Left ventricle myocardium superior (tissue), 1 donor: ENCODE measurements around the gene SPO11. TPM values are rescaled to one million over a fixed set of nuclear protein-coding genes. Genes with fewer than 3 reads are reported as not detected.
"Not testable (repeated sequence)": the region's sequence is repeated elsewhere in the genome, so short reads cannot be mapped to it uniquely, and the experiment has no call there.

Source experiments
- ATAC-seq: fragments of 200-7000 bp; cut with Tn5 transposase; one replicate; pipeline ENCODE4 v1.9.1; 2020; ENCODE audit warnings: mild to moderate bottlenecking, moderate library complexity
- DNase-seq: peaks from one replicate; pipeline ENCODE4 v3.0.0-alpha.2; 2020
- intact Hi-C: fragments of 100-400 bp; cut with micrococcal nuclease; formaldehyde crosslinking; loops from one replicate; pipeline ENCODE4 v1.11.0; 2022
- total RNA-seq: library from RNA; stranded (reverse); fragmentation: NEBNext Ultra II Directional; extraction: Animal tissue kit (Norgen Biotek cat#: 25700); gene quantifications from one replicate; pipeline ENCODE4 v1.2.1, GENCODE V29; 2021
- donor health status: DM: no; HTN: yes; CAD: no; lungs with severe emphysema.

Gene SPO11
- total RNA-seq, 1 donor from 2014 or later: not detected

DNA sequence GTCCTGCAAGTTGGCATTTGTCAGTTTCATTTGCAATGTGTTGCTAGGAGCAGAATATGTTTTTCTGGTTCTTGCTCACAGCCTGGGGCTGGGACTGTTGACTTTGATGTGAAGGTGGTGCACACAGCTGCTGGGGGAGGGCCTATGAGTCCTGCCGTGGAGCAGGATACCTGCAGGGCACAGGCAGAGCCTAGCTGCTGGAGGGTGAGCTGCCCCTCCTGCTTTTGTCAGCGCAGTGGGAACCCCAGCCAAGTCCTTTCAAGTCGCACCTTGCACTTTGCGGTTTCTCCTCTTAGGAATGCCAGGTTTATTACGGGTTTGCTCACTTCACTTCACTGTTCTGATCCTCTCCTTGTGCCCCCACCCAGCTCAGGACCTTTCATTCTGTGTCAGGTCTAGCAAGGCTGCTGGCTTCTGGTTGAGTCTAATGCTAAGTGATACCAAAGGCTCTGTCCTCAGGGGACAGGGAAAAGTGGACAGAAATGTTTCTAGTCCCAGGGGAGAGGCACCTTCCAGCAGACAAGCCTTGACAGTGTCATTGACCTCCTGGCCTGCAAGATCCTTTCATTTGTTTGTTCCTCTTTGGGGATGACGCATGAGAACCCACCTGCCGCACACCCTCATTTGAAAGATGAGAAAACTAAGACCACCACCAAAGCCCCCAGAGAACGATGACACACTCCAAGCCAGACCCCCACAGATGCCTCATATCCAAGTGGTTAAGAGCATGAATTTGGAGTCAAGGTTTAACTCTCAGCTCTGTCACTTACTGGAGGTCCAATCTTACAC lies 2.7 kb upstream of the SPO11 start:
- DNase-seq: no peak
- intact Hi-C loops: no loop called here
- no peak for ATAC-seq

DNA sequence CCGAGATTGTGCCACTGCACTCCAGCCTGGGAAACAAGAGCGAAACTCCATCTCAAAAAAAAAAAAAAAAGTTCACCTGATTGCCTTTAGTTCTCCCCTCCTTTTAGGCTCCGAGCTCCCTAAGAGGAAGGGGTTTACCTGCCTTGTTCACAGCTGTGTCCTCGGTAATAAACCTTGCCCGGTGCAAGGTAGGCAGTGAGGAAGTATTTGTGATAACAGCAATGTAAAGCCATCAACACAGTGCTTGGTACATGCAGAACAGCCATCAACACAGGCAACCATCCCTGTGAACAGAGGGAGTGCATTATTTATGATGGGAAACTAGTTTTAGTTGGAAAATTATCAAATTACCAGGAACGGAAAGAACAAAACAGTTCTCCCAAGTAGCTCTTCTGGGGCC lies 1.8 kb upstream of the SPO11 start:
- intact Hi-C loops: no loop called here
- ATAC-seq (no peak), DNase-seq (no peak)

DNA sequence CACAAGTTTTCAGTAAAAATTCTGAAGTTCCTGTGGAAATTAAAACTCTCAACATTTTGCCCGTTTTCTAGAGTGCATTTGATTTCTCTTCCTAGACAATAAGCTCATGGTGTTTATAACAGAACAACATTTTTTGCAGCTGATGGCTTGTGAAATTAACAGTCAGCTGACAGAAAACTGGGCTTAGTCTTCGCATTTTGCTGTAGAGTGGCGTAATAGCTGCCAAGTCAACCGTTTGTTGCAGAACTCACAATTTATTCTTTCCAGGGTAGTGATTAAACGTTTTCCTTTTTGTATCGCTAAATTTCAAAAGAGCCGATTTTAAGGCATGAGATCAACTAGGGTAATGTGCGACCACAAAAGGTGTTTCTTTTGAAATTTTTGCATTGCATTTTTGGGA lies 1.4 kb downstream of the SPO11 start:
- DNase-seq (no peak), ATAC-seq (no peak)
- intact Hi-C loops: no loop called here

DNA sequence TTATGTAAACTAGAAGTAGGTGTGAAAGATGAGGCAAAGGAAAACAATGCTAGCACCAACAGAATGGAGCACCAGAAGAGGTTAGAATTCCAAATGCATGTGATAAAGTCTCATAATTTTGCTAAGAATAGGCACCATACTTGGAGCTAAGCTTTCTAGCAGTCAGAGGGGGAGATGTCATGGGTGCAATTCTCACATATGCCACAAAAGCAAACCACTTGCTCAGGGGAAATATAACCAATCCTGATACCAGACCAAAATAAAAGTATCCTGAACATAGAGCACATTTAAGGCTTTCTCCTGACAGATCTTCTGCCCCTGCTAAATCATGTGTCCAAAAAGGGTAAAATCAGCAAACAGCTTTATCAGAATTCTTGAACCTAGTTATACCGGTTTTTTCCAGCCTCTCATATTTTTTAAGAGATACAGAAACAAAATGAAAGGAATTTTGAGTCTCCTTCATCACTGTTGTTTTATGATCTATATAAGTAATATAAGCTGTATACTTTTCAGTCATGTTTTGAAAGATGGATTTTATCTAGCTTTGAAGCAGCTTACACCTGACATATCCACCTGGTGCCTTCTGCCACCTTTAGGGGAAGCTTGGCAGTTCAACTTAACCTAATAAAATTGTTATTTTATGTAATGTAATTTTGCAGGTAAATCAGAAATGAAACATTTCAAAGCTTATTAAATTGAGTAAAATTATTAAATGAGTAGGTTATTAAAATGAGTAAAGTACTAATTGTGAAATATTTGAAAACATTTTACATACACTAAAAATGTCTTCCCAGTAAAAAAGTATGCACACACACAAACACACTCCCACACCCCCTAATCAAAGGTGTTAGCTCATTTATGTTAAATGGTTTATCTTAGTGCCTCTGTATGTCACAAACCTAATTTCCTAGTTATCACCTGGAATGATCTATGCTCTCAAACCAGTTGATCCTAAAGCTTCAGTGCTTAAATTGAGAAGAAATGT lies 2.8 kb downstream of the SPO11 start:
- DNase-seq: no peak
- intact Hi-C loops: no loop called here
- ATAC-seq: no peak

DNA sequence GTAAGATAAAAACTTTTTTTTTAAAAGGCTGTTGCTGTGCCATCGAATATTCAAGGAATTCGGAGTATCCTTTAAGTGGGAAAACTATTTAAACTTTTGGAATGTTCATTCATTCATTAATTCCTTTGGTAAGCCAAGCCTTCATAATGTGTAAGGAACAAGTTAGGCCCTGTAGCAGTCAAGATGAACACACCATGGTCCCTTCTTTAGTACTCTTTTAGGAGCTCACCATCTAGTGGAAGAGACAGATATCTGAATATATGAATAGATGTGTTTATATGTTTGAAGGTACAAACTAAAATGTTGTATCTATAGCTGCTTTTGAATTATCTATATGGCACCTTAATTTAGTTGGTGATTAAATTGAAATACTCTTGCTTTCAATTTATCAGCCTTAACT lies 5.8 kb downstream of the SPO11 start:
- ATAC-seq: no peak
- DNase-seq: no peak
- intact Hi-C loops: no loop called here

DNA sequence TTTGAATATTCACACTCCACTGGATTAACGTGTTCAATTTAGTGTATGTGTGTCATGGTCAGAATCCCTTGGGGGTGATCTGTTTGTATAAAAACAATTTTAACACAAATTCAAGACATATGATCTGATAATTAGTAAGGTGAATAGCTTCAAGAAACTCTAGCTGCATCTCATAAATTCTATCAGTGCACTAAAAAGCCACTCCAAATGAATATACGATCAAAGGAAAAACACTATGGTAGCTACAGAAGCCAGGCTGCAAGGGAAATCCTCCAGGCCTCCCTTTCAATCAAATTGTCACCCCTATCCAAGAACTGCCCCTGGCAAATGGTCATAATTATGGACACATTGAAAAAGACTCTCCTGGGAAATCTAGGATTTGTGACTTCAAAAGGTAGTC lies 12.1 kb downstream of the SPO11 start:
- ATAC-seq (no peak), DNase-seq (no peak)
- intact Hi-C loops: loop anchor here (5.0 kb wide), 1 partner anchor 254 kb away; no protein-coding TSS in a partner anchor

DNA sequence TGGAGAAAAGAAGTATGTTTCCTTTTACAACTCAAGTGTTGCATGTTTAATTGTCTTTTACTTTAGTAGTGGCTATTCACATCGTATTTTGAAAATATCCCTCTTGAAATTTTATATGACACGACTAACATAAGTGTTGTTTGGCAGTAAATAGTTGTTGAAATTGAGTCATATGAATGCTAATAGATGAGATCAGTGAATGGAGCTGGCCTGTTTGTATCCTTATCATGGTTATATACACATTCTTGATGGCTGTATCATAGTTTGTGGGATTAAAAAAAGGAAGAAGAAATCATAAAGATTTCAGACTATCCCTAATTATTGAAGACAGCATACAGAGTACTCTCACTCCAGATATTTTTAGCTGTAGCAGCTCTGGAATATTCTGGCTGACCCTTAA lies 13.2 kb downstream of the SPO11 start:
- intact Hi-C loops: loop anchor here (5.0 kb wide), 1 partner anchor 256 kb away; no protein-coding TSS in a partner anchor
- ATAC-seq: no peak
- no peak for DNase-seq

DNA sequence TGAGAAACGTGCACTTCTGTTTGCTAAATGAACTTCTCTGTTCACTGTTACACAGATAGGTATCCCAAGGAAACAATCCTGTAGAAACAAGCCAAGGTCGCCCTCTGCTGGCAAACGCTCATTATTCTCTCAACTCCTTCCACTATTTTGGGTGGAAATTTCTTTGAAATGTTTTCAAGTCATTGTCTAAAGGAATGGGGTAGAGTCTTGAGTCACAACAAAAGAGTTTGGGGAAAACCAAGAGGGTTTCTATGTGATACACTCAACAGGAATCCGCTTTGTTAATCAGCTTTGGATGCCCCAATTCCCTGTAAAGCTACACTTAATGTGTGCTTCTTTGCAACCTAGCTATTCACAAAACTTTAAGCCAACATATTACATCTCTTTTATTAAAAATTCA lies 16.9 kb downstream of the SPO11 start:
- DNase-seq (peak; percentile 78), ATAC-seq (peak; percentile 58)
- intact Hi-C loops: no loop called here

DNA sequence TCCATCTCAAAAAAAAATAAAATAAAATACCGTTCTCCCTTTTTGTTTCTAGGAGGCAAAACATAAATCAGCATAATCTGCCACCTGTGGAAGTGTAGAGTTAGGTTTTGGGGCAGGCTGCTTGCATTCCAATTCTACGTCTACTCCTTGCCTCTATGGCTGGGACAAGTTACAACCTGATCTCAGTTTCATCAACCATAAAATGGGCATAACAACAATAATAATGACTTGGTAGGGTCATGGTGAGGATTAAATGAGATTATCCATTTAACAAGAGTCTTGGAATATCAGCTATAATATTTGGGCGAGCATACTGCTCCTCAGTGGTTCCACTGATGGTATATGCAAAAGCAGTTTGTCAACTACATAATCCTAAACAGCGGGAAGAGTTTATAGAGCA lies 17.8 kb downstream of the SPO11 start:
- intact Hi-C loops: no loop called here
- ATAC-seq: no peak
- no peak for DNase-seq

DNA sequence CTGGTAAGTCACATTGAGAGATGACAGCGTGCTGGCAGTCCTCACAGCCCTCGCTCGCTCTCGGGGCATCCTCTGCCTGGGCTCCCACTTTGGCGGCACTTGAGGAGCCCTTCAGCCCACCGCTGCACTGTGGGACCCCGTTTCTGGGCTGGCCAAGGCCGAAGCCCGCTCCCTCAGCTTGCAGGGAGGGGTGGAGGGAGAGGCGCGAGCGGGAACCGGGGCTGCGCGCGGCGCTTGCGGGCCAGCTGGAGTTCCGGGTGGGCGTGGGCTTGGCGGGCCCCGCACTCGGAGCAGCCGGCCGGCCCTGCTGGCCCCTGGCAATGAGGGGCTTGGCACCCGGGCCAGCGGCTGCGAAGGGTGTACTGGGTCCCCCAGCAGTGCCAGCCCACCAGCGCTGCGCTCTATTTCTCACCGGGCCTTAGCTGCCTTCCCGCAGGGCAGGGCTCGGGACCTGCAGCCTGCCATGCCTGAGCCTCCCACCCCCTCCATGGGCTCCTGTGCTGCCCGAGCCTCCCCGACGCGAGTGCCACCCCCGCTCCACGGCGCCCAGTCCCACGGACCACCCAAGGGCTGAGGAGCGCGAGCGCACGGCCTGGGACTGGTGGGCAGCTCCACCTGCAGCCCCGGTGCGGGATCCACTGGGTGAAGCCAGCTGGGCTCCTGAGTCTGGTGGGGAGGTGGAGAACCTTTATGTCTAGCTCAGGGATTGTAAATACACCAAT lies 18.8 kb downstream of the SPO11 start:
- intact Hi-C loops, ATAC-seq, DNase-seq: not testable (repeated sequence)

DNA sequence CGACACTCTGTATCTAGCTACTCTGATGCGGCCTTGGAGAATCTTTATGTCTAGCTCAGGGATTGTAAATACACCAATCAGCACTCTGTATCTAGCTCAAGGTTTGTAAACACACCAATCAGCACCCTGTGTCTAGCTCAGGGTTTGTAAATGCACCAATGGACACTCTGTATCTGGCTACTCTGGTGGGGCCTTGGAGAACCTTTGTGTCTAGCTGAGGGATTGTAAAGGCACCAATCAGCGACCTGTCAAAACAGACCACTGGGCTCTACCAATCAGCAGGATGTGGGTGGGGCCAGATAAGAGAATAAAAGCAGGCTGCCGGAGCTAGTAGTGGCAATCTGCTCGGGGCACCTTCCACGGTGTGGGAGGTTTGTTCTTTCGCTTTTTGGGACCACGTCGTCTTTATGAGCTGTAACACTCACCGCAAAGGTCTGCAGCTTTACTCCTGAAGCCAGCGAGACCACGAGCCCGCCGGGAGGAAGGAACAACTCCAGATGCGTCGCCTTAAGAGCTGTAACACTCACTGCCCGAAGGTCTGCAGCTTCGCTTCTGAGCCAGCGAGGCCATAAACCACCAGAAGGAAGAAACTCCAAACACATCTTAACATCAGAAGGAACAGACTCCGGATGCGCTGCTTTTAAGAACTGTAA lies 19.4 kb downstream of the SPO11 start:
- ATAC-seq, DNase-seq, intact Hi-C loops: not testable (repeated sequence)

DNA sequence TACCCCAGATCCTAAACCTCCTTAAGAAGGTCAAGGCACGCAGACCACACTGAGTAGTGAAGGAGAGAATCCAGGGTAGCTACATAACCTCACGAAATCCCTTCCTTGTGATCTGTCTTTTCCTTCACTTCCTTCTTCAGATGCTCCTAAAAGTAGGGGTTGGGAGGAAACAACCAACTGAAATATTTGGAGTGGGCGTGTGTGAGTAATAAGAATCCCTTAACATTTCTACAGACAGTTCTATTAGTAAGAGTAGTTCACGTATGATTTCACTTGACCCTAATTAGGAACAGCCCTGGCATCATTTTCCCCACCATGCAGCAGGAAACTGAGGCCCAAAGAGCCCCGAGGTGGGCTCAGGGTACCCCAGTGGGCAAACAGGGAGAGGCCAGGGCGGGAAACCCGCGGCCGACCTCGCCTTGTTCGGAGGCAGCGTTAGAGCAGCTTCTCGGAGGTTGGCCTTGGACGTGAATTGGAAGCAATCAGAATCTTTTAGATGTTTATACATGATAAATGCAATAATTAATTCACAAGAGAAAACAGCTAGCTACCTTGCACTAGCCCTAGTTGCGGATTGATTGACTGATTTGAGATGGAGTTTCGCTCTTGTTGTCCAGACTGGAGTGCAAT lies 20.6 kb downstream of the SPO11 start:
- no peak for ATAC-seq
- DNase-seq: no peak
- intact Hi-C loops: loop anchor here (5.0 kb wide), 1 partner anchor 183 kb away; no protein-coding TSS in a partner anchor

DNA sequence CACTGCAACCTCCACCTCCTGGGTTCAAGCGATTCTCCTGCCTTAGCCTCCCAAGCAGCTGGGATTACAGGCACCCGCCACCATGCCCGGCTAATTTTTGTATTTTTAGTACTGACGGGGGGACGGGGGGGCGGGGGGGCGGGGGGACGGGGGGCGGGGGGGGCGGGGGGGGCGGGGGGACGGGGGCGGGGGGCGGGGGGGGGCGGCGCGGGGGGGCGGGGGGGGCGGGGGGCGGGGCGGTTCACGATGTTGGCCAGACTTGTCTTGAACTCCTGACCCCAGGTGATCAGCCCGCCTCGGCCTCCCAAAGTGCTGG lies 21.1 kb downstream of the SPO11 start:
- intact Hi-C loops: loop anchor here (5.0 kb wide), 1 partner anchor 183 kb away; no protein-coding TSS in a partner anchor
- not testable (repeated sequence) for ATAC-seq, DNase-seq

DNA sequence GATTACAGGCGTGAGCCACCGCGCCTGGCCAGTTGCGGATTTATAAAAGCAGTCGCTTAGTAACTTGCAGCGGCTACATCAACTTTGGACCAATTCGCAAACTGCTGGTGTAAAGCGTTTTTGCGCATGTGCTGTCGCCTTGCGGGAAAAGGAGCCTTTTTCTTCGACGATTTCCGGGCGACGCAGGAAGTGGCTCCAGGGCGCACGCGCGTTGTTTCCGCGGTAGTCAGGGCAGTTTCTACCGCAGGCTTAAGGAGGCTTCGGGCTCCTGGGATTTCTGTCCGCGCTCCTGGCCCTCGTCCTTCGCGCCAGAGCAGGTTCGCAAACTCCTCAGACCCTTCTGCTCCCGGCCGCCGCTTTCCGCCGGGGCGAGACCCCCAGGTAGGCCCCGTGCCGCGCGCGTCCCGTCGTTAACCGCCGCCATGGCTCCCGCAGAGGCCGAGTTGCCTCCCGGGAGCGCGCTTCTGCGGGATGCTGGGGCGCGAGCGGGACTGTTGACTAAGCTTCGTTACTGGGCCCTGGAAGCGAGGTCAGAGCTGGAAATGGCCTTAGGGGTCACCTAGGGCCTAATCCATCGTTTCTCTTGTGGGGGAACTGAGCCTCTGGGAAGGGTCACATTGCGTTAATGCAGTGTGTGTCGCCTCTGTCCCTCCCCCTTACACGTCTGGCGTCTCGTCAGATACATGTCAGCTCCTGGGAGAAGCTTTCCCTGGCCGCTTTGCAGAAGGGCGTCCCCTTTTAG lies 21.6 kb downstream of the SPO11 start, which contains the start of gene RAE1:
Gene RAE1, plus strand, starts transcription at position 214 of the 742 bp plus-strand sequence. CDS start 2,784 bp downstream, outside the sequence.
- intact Hi-C loops: loop anchor here (5.0 kb wide), 1 partner anchor 184 kb away; no protein-coding TSS in a partner anchor

DNA sequence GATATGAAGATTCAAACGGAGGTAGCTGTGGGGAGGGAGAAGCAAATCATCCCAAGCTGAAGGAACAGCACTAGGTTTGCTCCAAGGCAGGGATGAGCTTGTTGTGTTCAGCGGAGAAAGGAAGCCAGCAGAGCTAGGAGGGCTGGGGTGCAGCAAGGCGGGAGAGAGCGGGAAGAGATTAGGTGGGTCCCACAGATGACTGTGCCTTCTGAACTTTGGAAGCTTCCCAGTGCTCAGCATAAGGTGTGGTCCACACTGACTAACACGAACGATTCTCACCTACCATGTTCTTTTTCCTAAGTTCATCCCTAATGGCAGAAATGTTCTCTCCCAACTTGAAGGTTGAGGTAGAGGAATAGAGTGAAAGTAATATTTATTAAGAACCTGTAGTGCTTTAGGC lies 22.7 kb downstream of the SPO11 start:
- intact Hi-C loops: loop anchor here (5.0 kb wide), 1 partner anchor 185 kb away; no protein-coding TSS in a partner anchor
- ATAC-seq (no peak), DNase-seq (no peak)

More for the DNA sequence above, 21.6 kb downstream of the SPO11 start, which contains the start of gene RAE1:
- ATAC-seq (peak; percentile 91), DNase-seq (peak; percentile 92)

DNA sequence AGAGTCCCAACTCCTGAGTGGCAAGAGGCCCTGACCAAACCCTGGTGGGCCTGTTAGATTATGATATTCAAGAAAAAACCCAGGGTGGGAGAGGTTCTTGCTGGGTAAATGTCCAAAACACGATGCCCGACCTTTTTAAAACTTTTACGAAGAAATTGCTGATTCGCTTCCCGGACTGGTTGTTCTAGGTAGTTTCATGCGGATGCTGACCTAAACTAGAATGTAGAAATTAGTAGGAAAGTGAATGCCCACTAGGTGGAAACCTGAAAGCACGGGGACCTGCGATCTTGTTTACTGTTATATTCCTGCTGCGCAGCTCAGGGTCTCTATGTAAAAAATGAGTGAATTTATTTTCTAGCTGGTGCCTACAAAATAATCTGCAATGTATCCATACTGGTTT lies 23.7 kb downstream of the SPO11 start:
- no peak for DNase-seq
- intact Hi-C loops: loop anchor here (5.0 kb wide), 1 partner anchor 186 kb away; no protein-coding TSS in a partner anchor
- no peak for ATAC-seq

DNA sequence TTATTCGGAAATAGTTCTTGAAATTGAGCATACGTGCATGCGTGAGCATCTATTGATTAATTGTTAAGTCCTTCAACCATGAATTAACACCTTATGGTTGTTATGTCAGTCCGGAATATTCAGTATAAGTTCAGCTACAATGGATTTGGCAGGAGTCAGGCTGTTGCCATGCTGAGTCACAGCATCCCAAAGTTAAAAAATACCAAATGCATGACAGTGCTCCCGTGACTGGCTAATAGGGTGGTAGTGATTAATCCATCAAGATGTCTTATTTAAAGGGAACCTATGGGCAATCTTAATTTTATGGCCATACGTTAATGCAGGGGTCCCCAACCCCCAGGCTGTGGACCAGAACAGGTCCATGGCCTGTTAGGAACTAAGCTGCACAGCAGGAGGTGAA lies 31.9 kb downstream of the SPO11 start:
- no peak for ATAC-seq
- intact Hi-C loops: no loop called here
- DNase-seq: no peak
